K562 (cell line): ENCODE measurements around the gene RPS10. TPM values are rescaled to one million over a fixed set of nuclear protein-coding genes. Genes with fewer than 3 reads are reported as not detected.

Experiments
- ATAC-seq: fragments of 200-7000 bp; cut with Tn5 transposase; 3 replicates; pipeline ENCODE4 v1.9.1; 2020; ENCODE audit warnings: moderate library complexity
- BruUV-seq: library from RNA; stranded (reverse); fragments of 400-500 nt; replicated peaks from 2 replicates; lab custom pipeline; 2021; lab: Mats Ljungman, UMichigan
- CTCF ChIA-PET: fragments of 300-600 bp; formaldehyde crosslinking; extraction: SDS; loops from one replicate; lab custom pipeline; 2021; ENCODE audit warnings: low intra/inter-chr PET ratio; lab: Yijun Ruan, JAX
- POLR2A ChIA-PET: fragments of 300-600, 350-650 bp; sonication (Branson Sonifier 250); formaldehyde crosslinking; extraction: SDS; loops from one replicate; lab custom pipeline; 2021; ENCODE audit warnings: antibody characterized with exemption, inconsistent platforms; lab: Yijun Ruan, JAX
- DNase-seq, 4 experiments: peaks; one replicate each; pipeline versions ENCODE4 v3.0.0 to v3.0.0-alpha.2; 2011 to 2018; ENCODE audit warnings: low spot score in 3 of 4, mixed read lengths in 3 of 4; ENCODE audit errors: extremely low read depth in 1 of 4
- FAIRE-seq: peaks from 2 replicates; lab custom pipeline; 2011; peaks lifted over from hg19 to GRCh38; lab: Jason Lieb, UNC
- H2AFZ ChIP-seq: 2 replicates; pipeline ENCODE4 v1.6.0; 2011; ENCODE audit warnings: low read depth, low read length, control low read depth, inconsistent platforms
- H3K27ac ChIP-seq: fragments of 200-600 bp; 3 replicates; pipeline ENCODE4 v1.8.0; 2011; ENCODE audit warnings: low read depth, mild to moderate bottlenecking, control low read depth, inconsistent platforms, low read length, moderate library complexity, mixed read lengths; ENCODE audit errors: extremely low read depth
- H3K27me3 ChIP-seq, 2 experiments: fragments of 300-600 bp in 1 of 2; 2 replicates in 1 of 2; 3 replicates in 1 of 2; pipeline versions ENCODE4 v1.6.0 to v1.8.0; 2011; ENCODE audit warnings: inconsistent platforms in 2 of 2, low read length in 2 of 2, mild to moderate bottlenecking in 1 of 2, mixed read lengths in 1 of 2, moderate library complexity in 1 of 2; ENCODE audit not compliant: control insufficient read depth in 2 of 2, insufficient read depth in 2 of 2
- H3K36me3 ChIP-seq: fragments of 300-600 bp; 3 replicates; pipeline ENCODE4 v1.8.0; 2011; ENCODE audit warnings: mild to moderate bottlenecking, low read length, inconsistent platforms; ENCODE audit not compliant: control insufficient read depth, insufficient read depth
- H3K4me1 ChIP-seq, 2 experiments: fragments of 200-600 bp in 1 of 2; replicated peaks in 1 of 2; 2 replicates in 1 of 2; 3 replicates in 1 of 2; pipeline versions ENCODE4 v1.5.1 to v1.8.0; 2011; ENCODE audit warnings: inconsistent platforms in 2 of 2, low read length in 2 of 2, mild to moderate bottlenecking in 1 of 2, mixed read lengths in 1 of 2, moderate library complexity in 1 of 2; ENCODE audit not compliant: control insufficient read depth in 2 of 2, insufficient read depth in 2 of 2
- H3K4me2 ChIP-seq: 2 replicates; pipeline ENCODE4 v1.6.1; 2011; ENCODE audit warnings: low read length, control low read depth, inconsistent platforms, mixed read lengths; ENCODE audit not compliant: insufficient read depth
- H3K4me3 ChIP-seq: fragments of 200-600 bp; sonication (generic), shearing (Covaris generic); 2 replicates; pipeline ENCODE4 v1.5.1; 2016; ENCODE audit warnings: control low read depth, inconsistent platforms
- H3K79me2 ChIP-seq: fragments of 200-600 bp; 3 replicates; pipeline ENCODE4 v1.8.0; 2011; ENCODE audit warnings: low read length, inconsistent platforms; ENCODE audit not compliant: control insufficient read depth, insufficient read depth
- H3K9ac ChIP-seq, 2 experiments: 2 replicates each; pipeline versions ENCODE4 v1.6.0 to v1.6.1; 2011; ENCODE audit warnings: low read depth in 2 of 2, low read length in 2 of 2, control low read depth in 1 of 2, inconsistent platforms in 1 of 2, mild to moderate bottlenecking in 1 of 2, mixed read lengths in 1 of 2; ENCODE audit not compliant: insufficient read depth in 1 of 2
- H3K9me1 ChIP-seq: one replicate; pipeline ENCODE4 v1.6.0; 2011; ENCODE audit warnings: inconsistent platforms, mild to moderate bottlenecking, low read length, moderate library complexity; ENCODE audit not compliant: control insufficient read depth, insufficient read depth
- H3K9me3 ChIP-seq: replicated peaks from 2 replicates; pipeline ENCODE4 v1.5.1; 2011; ENCODE audit warnings: low read depth, low read length, inconsistent platforms; ENCODE audit not compliant: control insufficient read depth, insufficient read depth
- H4K20me1 ChIP-seq: replicated peaks from 2 replicates; pipeline ENCODE4 v1.6.1; 2011; ENCODE audit warnings: low read length, inconsistent platforms, mixed read lengths; ENCODE audit not compliant: control insufficient read depth, insufficient read depth
- CEBPB ChIP-seq: fragments of 450-650 bp; IDR thresholded peaks from 2 replicates; pipeline ENCODE4 v1.6.1; 2016; ENCODE audit warnings: missing genetic modification characterization, missing compliant biosample characterization
- NEUROD1 ChIP-seq: fragments of 150-350 bp; IDR thresholded peaks from 2 replicates; pipeline ENCODE4 v1.6.1; 2014; ENCODE audit warnings: borderline replicate concordance, low read length, low read depth; ENCODE audit not compliant: partially characterized antibody
- SPI1 ChIP-seq: IDR thresholded peaks from 2 replicates; pipeline ENCODE4 v1.6.1; 2011; ENCODE audit warnings: low read depth, low read length, control low read depth, borderline replicate concordance
- WGBS: fragments of 100-300 bp; shearing (Covaris generic); methylation state at CpG from one replicate; pipeline ENCODE4 v1.1.6; 2016; ENCODE audit warnings: low coverage, mixed read lengths; ENCODE audit not compliant: insufficient coverage; ENCODE audit errors: missing lambda C conversion rate; 5-methylcytosine and 5-hydroxymethylcytosine counted together
- in situ Hi-C: fragments of 300-500 bp; cut with MboI; formaldehyde crosslinking; loops from 4 replicates; pipeline ENCODE4 v1.15.0; 2018; ENCODE audit warnings: inconsistent platforms, mixed read lengths
- intact Hi-C: fragments of 100-400 bp; cut with micrococcal nuclease; formaldehyde crosslinking; loops from 2 replicates; pipeline ENCODE4 v1.14.2; 2022
- polyA plus RNA-seq, 8 experiments: library from polyadenylated mRNA; depleted of rRNA in 4 of 8; stranded (reverse) in 5 of 8; unstranded in 3 of 8; fragments of >200 nt; fragmentation: Nextera tagmentation in 2 of 8; fragmentation: Illumina TruSeq in 1 of 8; extraction: Ambion mirVana in 2 of 8; extraction: Trizol in 1 of 8; gene quantifications; 2 replicates each; pipeline versions ENCODE4 v1.2.1 to v1.2.3, GENCODE V29; 2011 to 2014; ENCODE audit warnings: inconsistent platforms in 1 of 8, missing spikeins in 1 of 8
- total RNA-seq, 7 experiments: library from RNA; depleted of rRNA in 6 of 7; stranded (reverse); fragments of >200 nt in 6 of 7; fragmentation: Illumina TruSeq in 2 of 7; extraction: Trizol in 2 of 7; gene quantifications; 2 replicates each; pipeline versions ENCODE4 v1.2.1 to v1.2.3, GENCODE V29; 2011 to 2021; ENCODE audit warnings: low replicate concordance in 1 of 7

The RPS10 gene
- total and polyA plus RNA-seq, 9 of the 15 experiments (the other 6 are each of a cell fraction or from before 2014, with no cell fraction given) = 2,680 to 5,251 (median 3,876) TPM

GRCh38 chr6:34457742-34458735 is 32.2 kb upstream of the RPS10 start:
- peak; percentile 20 for ATAC-seq
- ChIA-PET POLR2A (interaction anchor here (0.8 kb wide), 1 partner anchor 33 kb away, joined by 3 read pairs; no protein-coding TSS in a partner anchor), CTCF (interaction anchor here (3.5 kb wide), 1 partner anchor 152 kb away, joined by 38 read pairs; no protein-coding TSS in a partner anchor)
- intact Hi-C loops = no loop called here
- DNase-seq = no peak
- Histone ChIP-seq H3K9me3 (no peaks in the 10 kb centered on the region), H3K4me1 (peaks cover 9 to 15% of the 10 kb centered on the region in 2 experiments; a peak in 4 of 5 replicates), H3K36me3 (no peaks in the 10 kb centered on the region), H2AFZ (peak overlapping the region; percentile 77), H4K20me1 (no peaks in the 10 kb centered on the region), H3K9ac (no peak overlapping the region), H3K79me2 (no peaks in the 10 kb centered on the region), H3K27ac (no peak overlapping the region), H3K4me2 (no peak overlapping the region), H3K9me1 (no peaks in the 10 kb centered on the region), H3K4me3 (no peak overlapping the region), H3K27me3 (no peaks in the 10 kb centered on the region)
- FAIRE-seq = no peak
- TF ChIP-seq CEBPB (tag) = peak; percentile 45; the same call in 1 of the 2 replicates
- TF ChIP-seq SPI1 = 0 out of 2 replicates have a peak, but pooled peaks have one; percentile 36
- TF ChIP-seq NEUROD1 = no peak
- no TSS peak for BruUV-seq
- in situ Hi-C loops = loop anchor here (5.0 to 25.0 kb wide), 2 partner anchors 144 to 679 kb away; partner anchors contain the start of gene TCP11
- 31% methylated on average over 13 of the region's 14 CpGs for WGBS
